GM18873 (cell line): ENCODE data around the gene THRA.

Experiments
- ATAC-seq: cut with Tn5 transposase; IDR thresholded peaks from one replicate; pipeline ENCODE4 v1.9.1; 2021; ENCODE audit warnings: mild to moderate bottlenecking, moderate library complexity, moderate number of reproducible peaks; ENCODE audit not compliant: unreplicated experiment, low FRiP score

Gene THRA

DNA sequence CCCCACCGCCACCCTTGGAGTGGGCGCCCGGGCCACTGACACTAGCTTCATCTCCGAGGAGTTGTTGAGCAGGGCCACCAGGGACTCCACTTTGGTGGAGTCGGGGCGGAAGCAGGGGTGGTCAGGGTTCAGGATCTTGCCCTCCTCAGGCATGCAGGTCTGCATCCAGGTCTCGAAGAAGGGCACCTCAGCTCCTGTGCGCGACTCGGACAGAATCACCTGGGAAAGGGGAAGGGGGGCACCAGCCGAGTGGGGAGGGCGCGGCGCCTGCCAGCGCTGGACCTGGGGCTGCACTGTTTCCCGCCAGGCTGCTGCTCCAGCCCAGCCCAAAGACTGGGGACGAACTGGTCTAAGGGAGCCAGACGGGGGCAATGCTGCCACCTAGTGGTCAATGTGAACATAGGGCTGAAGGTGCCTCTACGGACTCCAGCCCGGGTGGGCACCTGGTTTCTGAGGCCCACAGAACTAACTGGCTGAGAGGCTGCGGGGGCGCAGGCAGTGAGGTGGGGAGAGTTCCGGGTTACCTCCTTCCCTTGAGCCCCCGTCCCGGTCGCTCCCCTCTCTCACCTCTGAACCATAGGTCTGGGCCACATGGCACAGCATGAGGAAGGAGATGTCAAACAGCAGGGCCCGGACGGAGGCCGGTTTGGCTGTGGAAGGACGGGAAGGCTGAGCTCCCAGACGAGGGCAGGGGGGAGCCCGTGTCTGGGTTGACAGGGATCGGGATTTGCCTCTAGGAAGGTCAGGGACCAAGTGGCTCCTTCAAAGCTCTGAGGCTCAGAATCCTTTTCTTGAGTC is 35.8 kb upstream of the THRA start:
- ATAC-seq: no peak

DNA sequence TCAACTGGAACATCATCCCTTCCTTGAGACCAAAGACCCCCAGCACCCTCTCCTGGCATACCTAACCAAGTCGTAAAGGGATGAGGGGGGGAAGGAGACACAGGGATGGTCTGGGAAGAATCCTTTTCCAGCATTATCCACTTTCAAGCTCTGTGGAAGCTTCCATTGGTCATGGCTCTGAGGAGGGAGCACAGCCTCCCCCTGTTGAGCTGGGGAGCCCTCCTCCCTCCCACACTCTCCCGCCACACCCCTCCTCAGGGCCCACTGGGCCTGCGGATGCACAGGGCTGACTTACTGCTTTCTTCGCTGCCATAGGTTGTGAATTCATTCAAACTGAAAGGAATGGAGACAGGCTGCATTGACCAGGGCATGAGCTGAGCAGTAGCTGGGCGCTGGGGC is 35.2 kb upstream of the THRA start:
- no peak for ATAC-seq

DNA sequence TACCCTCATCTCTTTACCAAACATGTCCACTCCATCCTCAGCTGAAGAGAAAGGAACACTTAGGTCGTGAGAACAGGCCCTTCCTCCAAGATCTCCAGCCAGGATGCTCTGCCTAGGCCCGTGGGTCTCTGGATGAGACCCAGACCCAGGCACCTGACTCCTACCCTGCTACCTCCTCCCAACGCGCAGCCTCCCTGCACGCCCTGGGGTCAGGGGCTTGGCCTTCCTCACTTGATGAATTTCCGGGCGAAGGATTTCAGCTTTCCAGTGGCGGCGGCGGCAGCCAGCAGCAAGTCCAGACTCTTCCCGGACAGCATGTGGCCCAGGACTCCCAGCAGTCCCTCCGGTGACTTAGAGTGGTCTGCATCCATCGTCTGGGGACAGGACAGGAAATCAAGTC is 34.2 kb upstream of the THRA start:
- ATAC-seq: no peak

DNA sequence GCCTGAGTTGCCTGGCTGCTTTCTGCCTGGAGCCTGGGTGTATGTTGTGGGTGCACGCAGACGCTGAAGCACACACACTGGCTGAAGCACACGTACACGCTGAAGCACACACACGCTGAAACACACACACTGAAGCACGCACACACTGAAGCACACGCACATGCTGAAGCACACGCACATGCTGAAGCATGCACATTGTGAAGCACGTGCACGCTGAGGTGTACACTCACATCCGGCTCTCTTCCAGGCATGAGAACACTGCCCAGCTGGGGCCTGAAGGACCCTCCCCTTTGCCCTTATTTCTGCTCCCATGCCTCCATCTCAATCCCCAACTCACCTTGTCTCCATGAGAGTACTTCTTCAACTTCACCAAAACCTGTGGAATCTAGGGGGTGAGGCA is 31.1 kb upstream of the THRA start:
- ATAC-seq: no peak

- no peak for ATAC-seq
Measured at GRCh38 chr17:40032322-40033320, 30.1 kb upstream of the THRA start.

GRCh38 chr17:40033339-40033738 is 29.4 kb upstream of the THRA start:
- no peak for ATAC-seq

DNA sequence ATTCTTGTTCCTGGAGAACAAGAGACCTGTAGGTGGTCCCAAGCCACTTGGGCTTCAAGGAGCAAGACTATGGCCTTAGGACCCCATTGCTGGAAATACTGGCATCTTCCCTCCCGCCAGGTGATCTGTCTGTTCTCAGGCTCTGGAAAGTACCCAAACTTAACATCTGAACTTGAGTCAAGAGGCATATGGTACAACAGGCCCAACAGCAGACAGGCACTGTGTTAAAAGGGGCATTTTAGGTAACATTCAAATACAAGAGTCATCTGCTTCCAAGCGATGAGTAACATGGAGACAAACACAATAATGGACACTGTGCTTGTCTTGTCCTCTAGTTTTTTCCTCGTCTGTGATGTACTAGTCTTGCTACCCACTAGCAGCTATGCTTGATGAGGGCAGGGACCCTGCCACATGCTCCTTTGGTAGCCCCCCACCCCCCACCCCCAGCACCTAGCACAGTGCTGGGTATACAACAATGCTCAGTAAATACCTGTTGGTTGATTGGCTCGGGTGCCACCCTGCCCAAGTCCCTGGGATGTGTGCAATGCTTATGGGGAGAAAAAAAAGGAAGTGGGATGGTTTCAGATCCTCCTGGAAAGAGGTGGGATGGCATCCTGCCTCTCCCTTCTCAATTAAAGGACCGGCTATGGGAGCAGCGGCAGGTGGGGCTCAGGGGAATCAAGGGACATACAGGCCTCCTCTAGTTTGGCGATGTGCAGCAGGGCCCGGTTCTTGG is 28.2 kb upstream of the THRA start:
- no peak for ATAC-seq

DNA sequence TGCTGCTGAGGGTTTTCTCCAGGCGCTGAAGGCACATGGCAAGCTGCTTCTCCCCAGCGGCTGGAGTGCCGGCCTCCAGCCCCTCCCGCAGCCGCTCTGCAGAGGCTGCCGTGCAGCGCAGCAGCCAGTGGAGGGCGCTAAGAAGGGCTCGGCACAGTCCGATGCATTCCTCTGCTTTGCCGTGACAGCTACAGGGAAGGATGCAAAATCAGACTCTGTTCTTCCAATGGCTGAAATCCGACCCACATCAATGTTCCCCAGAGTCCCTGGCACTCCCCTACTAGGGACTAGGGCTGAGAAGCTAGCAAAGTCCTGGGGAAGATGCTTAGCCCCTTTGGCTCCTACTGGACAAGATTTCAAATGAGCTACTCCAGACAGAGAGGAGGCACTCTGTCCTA is 27.6 kb upstream of the THRA start:
- ATAC-seq: no peak

DNA sequence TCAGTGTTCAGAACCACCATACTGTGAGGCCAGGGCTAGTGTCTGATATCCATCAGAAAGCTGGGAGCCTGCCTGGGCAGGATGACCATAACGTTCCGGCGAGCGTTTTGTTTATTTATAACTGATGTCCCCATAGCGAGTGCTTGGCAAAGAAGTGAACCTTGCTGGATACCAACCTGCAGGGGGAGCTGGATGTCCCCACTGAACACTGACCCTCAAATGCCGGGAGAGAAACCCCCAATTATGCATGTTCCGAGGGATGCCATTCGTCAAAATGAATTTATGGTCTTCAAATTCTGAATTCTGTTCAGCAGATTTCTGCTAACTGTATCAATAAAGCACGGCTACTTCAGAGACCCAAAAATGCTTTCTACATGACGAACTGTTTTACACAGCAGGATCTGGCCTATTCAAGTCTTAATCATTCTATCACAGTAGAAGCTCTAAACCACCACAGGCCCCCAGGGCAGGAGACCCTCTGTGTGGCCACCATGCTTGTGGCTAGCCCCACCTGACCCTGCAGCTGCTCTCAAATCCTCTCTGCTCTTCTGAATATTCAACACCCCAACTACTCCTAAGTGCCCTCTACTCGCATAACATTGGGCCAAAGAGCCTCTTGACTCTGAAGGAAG is 23.8 kb upstream of the THRA start:
- no peak for ATAC-seq

GRCh38 chr17:40041196-40041595 is 21.6 kb upstream of the THRA start:
- ATAC-seq: no peak

GRCh38 chr17:40056379-40057015 is 6.3 kb upstream of the THRA start:
- ATAC-seq: no peak

DNA sequence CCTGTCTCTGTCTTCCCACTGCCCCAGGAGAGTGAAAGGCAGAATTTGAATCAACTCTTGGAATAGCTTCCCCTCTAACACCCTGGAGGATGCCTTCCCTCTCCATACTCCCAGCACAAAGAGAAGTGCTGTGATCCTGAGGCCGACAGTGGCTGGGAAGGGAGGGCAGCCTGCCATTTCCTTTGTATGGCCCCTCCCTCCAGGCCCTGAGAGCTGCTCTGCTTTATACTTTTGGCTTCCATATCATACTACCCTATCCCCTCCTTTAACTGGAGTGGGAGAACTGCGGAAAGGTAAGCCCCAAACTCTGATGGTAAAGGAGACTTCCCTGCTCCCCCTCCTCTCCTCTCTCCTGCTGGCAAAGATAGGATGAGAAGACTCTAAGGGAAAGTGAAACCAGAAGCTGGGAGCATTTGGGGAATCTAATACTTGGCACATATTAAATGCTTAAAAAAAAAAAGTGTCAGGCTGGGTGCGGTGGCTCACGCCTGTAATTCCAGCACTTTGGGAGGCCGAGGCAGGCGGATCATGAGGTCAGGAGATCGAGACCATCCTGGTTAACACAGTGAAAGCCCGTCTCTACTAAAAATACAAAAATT is 4.5 kb upstream of the THRA start:
- ATAC-seq: no peak

- ATAC-seq: no peak
Measured at GRCh38 chr17:40058865-40059264, 3.9 kb upstream of the THRA start.

- ATAC-seq: no peak
Measured at GRCh38 chr17:40059729-40060475, 2.9 kb upstream of the THRA start.

- no peak for ATAC-seq
Measured at GRCh38 chr17:40060887-40061608, 1.7 kb upstream of the THRA start.

- ATAC-seq: no peak
Measured at GRCh38 chr17:40061609-40062038, 1.1 kb upstream of the THRA start.

- ATAC-seq: no peak
Measured at GRCh38 chr17:40063187-40063771, 514 bp downstream of the THRA start.
